PC-3 (cell line): Measurements from ENCODE around the gene C10orf71.

Experiments
- EZH2 ChIP-seq: fragments of 300-600 bp; sonication (generic); IDR thresholded peaks from one replicate; pipeline ENCODE4 v1.6.1; 2017; ENCODE audit warnings: antibody characterized with exemption, mild to moderate bottlenecking, low read length; ENCODE audit not compliant: unreplicated experiment
- TF ChIP-seq, protein P1 (sequence below): fragments of 300-600 bp; sonication (generic); conservative IDR thresholded peaks from 2 replicates; pipeline ENCODE4 v1.5.1; 2017; ENCODE audit warnings: antibody characterized with exemption, low read depth, mild to moderate bottlenecking, low read length

DNA sequence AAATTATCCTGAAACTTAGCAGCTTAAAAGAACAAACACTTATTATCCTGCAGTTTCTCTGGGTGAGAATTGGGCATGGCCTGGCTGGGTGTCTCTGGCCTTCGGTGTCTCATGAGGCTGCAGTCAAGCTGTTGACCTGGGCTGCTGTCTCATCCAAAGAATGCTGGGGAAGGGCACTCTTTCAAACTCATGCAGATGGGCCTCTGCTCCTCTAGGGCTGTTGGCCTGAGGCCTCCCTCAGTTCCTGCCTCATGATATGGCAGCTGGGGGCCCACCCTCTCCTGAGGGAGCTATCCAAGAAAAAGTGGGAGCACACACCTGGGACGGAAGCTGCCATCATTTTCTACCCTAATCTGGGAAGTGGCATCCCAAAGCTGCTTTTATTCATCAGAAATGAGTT is 53.4 kb downstream of the C10orf71 start:
- TF ChIP-seq, protein P1, sequence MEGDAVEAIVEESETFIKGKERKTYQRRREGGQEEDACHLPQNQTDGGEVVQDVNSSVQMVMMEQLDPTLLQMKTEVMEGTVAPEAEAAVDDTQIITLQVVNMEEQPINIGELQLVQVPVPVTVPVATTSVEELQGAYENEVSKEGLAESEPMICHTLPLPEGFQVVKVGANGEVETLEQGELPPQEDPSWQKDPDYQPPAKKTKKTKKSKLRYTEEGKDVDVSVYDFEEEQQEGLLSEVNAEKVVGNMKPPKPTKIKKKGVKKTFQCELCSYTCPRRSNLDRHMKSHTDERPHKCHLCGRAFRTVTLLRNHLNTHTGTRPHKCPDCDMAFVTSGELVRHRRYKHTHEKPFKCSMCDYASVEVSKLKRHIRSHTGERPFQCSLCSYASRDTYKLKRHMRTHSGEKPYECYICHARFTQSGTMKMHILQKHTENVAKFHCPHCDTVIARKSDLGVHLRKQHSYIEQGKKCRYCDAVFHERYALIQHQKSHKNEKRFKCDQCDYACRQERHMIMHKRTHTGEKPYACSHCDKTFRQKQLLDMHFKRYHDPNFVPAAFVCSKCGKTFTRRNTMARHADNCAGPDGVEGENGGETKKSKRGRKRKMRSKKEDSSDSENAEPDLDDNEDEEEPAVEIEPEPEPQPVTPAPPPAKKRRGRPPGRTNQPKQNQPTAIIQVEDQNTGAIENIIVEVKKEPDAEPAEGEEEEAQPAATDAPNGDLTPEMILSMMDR = no peak
- TF ChIP-seq EZH2 = no peak
